ENCODE data around the gene ADGRD1. TPM values are rescaled to one million over a fixed set of nuclear protein-coding genes. Genes with fewer than 3 reads are reported as not detected.

ADGRD1 gene
- polyA plus RNA-seq, 1 of the 3 experiments (the other 2 are of a cell fraction), result not detected

GRCh38 chr12:131177599-131177998 is 223.9 kb downstream of the ADGRD1 start:
- Histone ChIP-seq H3K9me3 (peaks cover 5% of the 10 kb centered on the region; the same call in 1 of the 2 replicates), H3K36me3 (replicated peaks in 1 of 2; ENCODE audit: control insufficient read depth in 1 of 2, insufficient read depth in 2 of 2, low read length in 1 of 2) (no peaks in the 10 kb centered on the region), H3K9me2 (no peaks in the 10 kb centered on the region), H3K4me1 (ENCODE audit: control insufficient read depth in 1 of 2, insufficient read depth in 2 of 2, low read depth in 1 of 2, low read length in 1 of 2) (no peaks in the 10 kb centered on the region), H3F3A (replicated peaks; ENCODE audit: insufficient read depth) (no peaks in the 10 kb centered on the region), H2AFZ (ENCODE audit: low read depth) (no peak overlapping the region), H3K9ac (no peak overlapping the region), H3K4me3 (ENCODE audit: low read depth in 2 of 2, low read length in 1 of 2) (no peak overlapping the region), H3K79me2 (ENCODE audit: insufficient read depth) (no peaks in the 10 kb centered on the region), H4K20me1 (ENCODE audit: insufficient read depth) (no peaks in the 10 kb centered on the region), H3K27me3 (ENCODE audit: insufficient read depth) (no peaks in the 10 kb centered on the region), H3K4me2 (no peak overlapping the region), H3K27ac (ENCODE audit: low read depth in 2 of 2, low read length in 1 of 2) (no peak overlapping the region)
- ChIA-PET CTCF (interaction anchor here (0.9 to 1.6 kb wide), 4 partner anchors 10 to 277 kb away, joined by 3 to 4 read pairs (median 4); no protein-coding TSS in a partner anchor), POLR2A (no interaction called here)
- no peak for DNase-seq
- WGBS (ENCODE audit: low lambda C conversion rate), result 0% methylated on average over 1 of the region's 1 CpG
- TF ChIP-seq FOXJ3 (CRISPR knock-in tag; IDR thresholded peaks at IDR 0.05), result no peak
- no peak for TF ChIP-seq FOXM1 (IDR thresholded peaks at IDR 0.05; ENCODE audit: low read depth)
- no peak for TF ChIP-seq RCOR1 (IDR thresholded peaks at IDR 0.05; ENCODE audit: low read length)
- TF ChIP-seq, protein P1, sequence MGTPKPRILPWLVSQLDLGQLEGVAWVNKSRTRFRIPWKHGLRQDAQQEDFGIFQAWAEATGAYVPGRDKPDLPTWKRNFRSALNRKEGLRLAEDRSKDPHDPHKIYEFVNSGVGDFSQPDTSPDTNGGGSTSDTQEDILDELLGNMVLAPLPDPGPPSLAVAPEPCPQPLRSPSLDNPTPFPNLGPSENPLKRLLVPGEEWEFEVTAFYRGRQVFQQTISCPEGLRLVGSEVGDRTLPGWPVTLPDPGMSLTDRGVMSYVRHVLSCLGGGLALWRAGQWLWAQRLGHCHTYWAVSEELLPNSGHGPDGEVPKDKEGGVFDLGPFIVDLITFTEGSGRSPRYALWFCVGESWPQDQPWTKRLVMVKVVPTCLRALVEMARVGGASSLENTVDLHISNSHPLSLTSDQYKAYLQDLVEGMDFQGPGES (IDR thresholded peaks at IDR 0.05; ENCODE audit: low read depth, low read length), result no peak
- no peak for TF ChIP-seq EZH2phosphoT487 (IDR thresholded peaks at IDR 0.05; ENCODE audit: borderline replicate concordance, low read depth)
- no peak for TF ChIP-seq RAD21 (IDR thresholded peaks at IDR 0.05; ENCODE audit: low read length)
- no peak for TF ChIP-seq CTCF (IDR thresholded peaks at IDR 0.05)

DNA sequence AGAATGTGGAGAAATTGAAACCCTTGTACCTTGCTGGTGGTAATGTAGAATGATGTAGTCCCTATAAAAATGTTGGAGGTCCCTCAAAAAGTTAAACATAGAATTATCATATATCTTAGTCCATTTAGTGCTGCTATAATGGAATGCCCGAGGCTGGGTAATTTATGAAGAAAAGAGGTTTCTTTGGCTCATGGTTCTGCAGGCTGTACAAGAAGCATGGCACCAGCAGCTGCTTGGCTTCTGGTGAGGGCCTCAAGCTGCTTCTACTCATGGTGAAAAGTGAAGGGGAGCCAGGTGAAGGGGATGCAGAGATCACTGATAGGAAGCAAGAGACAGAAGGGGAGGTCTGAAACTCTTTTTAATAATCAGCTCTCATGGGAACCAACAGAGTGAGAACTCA is 233.9 kb downstream of the ADGRD1 start:
- no peak overlapping the region for H3K4me3 ChIP-seq (ENCODE audit: low read depth in 2 of 2, low read length in 1 of 2)
- no peaks in the 10 kb centered on the region; the same call in 1 of the 2 replicates for H3K9me3 ChIP-seq
- no peak overlapping the region for H2AFZ ChIP-seq (ENCODE audit: low read depth)
- no peak for TF ChIP-seq FOXM1 (IDR thresholded peaks at IDR 0.05; ENCODE audit: low read depth)
- TF ChIP-seq FOXJ3 (CRISPR knock-in tag; IDR thresholded peaks at IDR 0.05), result no peak
- no peak for TF ChIP-seq RCOR1 (IDR thresholded peaks at IDR 0.05; ENCODE audit: low read length)
- no peak for TF ChIP-seq CHD2 (IDR thresholded peaks at IDR 0.05; ENCODE audit: low read length, partially characterized antibody)
- TF ChIP-seq, protein P1 (IDR thresholded peaks at IDR 0.05; ENCODE audit: low read depth, low read length), result no peak
- TF ChIP-seq, protein P2, sequence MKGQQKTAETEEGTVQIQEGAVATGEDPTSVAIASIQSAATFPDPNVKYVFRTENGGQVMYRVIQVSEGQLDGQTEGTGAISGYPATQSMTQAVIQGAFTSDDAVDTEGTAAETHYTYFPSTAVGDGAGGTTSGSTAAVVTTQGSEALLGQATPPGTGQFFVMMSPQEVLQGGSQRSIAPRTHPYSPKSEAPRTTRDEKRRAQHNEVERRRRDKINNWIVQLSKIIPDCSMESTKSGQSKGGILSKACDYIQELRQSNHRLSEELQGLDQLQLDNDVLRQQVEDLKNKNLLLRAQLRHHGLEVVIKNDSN (IDR thresholded peaks at IDR 0.05; ENCODE audit: borderline replicate concordance, low read depth), result no peak
- no peak for TF ChIP-seq SIN3A (IDR thresholded peaks at IDR 0.05; ENCODE audit: borderline replicate concordance, low read depth, low read length)
- TF ChIP-seq MXI1 (IDR thresholded peaks at IDR 0.05; ENCODE audit: low read depth, low read length), result no peak
- no peak for TF ChIP-seq TAF1 (IDR thresholded peaks at IDR 0.05; ENCODE audit: borderline replicate concordance, low read depth, low read length)
- no peak for TF ChIP-seq NRF1 (IDR thresholded peaks at IDR 0.05; ENCODE audit: low read depth, low read length)
- TF ChIP-seq TEAD4 (IDR thresholded peaks at IDR 0.05; ENCODE audit: borderline replicate concordance, insufficient read depth), result no peak
- TF ChIP-seq MAX (IDR thresholded peaks at IDR 0.05; ENCODE audit: low read depth), result no peak
- no peak for TF ChIP-seq MEF2A (IDR thresholded peaks at IDR 0.05; ENCODE audit: borderline replicate concordance, low read depth)
- TF ChIP-seq EZH2phosphoT487 (IDR thresholded peaks at IDR 0.05; ENCODE audit: borderline replicate concordance, low read depth), result no peak
- TF ChIP-seq POLR2AphosphoS5 (IDR thresholded peaks at IDR 0.05; ENCODE audit: low read depth, low read length), result no peak
- TF ChIP-seq RXRA (IDR thresholded peaks at IDR 0.05; ENCODE audit: borderline replicate concordance, low read depth), result no peak
- TF ChIP-seq TCF12 (IDR thresholded peaks at IDR 0.05), result no peak
- no peak for TF ChIP-seq CTCF (IDR thresholded peaks at IDR 0.05)
- no peak for TF ChIP-seq JUND (IDR thresholded peaks at IDR 0.05)
- 5% methylated on average over 1 of the region's 1 CpG for WGBS (ENCODE audit: low lambda C conversion rate)
- H3K36me3 ChIP-seq (replicated peaks in 1 of 2; ENCODE audit: control insufficient read depth in 1 of 2, insufficient read depth in 2 of 2, low read length in 1 of 2), result no peaks in the 10 kb centered on the region
- CTCF ChIA-PET, result no interaction called here
- H3K79me2 ChIP-seq (ENCODE audit: insufficient read depth), result no peaks in the 10 kb centered on the region
- POLR2A ChIA-PET, result no interaction called here
- no peaks in the 10 kb centered on the region for H3F3A ChIP-seq (replicated peaks; ENCODE audit: insufficient read depth)
- no peaks in the 10 kb centered on the region for H3K4me1 ChIP-seq (ENCODE audit: control insufficient read depth in 1 of 2, insufficient read depth in 2 of 2, low read depth in 1 of 2, low read length in 1 of 2)
- no peaks in the 10 kb centered on the region for H4K20me1 ChIP-seq (ENCODE audit: insufficient read depth)
- no peaks in the 10 kb centered on the region for H3K9me2 ChIP-seq
- no peak overlapping the region for H3K27ac ChIP-seq (ENCODE audit: low read depth in 2 of 2, low read length in 1 of 2)
- no peaks in the 10 kb centered on the region for H3K27me3 ChIP-seq (ENCODE audit: insufficient read depth)
- H3K4me2 ChIP-seq, result no peak overlapping the region
- H3K9ac ChIP-seq, result no peak overlapping the region
- DNase-seq, result no peak

Data from SK-N-SH (cell line).